Testis (tissue), 2 donors: ENCODE results near the gene ADRM1.

ENCODE experiments used
- CTCF ChIP-seq, 3 experiments: fragments of 450-650 bp in 2 of 3; fragments of 200-600 bp in 1 of 3; sonication (generic) in 1 of 3; IDR thresholded peaks; one replicate each; pipeline ENCODE4 v1.5.1; 2016 to 2019; ENCODE audit warnings: antibody characterized with exemption in 3 of 3, mild to moderate bottlenecking in 2 of 3, moderate library complexity in 1 of 3
- POLR2A ChIP-seq: fragments of 450-650 bp; IDR thresholded peaks from one replicate; pipeline ENCODE4 v1.6.1; 2017; ENCODE audit warnings: antibody characterized with exemption, mild to moderate bottlenecking, moderate library complexity

GRCh38 chr20:62308102-62308822 is 5.5 kb downstream of the ADRM1 start:
- TF ChIP-seq CTCF (IDR thresholded peaks at IDR 0.05) (no peak), POLR2A (no peak)
